Osteocyte (in vitro differentiated cells): Measurements from ENCODE around the gene MTSS2. TPM values are rescaled to one million over a fixed set of nuclear protein-coding genes. Genes with fewer than 3 reads are reported as not detected.
"Not testable (repeated sequence)": the region's sequence is repeated elsewhere in the genome, so short reads cannot be mapped to it uniquely, and the experiment has no call there.

Experiments
- DNase-seq: peaks from one replicate; pipeline ENCODE4 v3.0.0; 2021; ENCODE audit warnings: mixed read lengths; ENCODE audit not compliant: unreplicated experiment; ENCODE audit errors: extremely low spot score
- H3K27ac Mint-ChIP-seq: one replicate; pipeline ENCODE4 v1.8.0; 2021; ENCODE audit warnings: mild to moderate bottlenecking, mixed read lengths; ENCODE audit not compliant: unreplicated experiment
- H3K27me3 Mint-ChIP-seq: one replicate; pipeline ENCODE4 v1.8.0; 2021; ENCODE audit warnings: mixed read lengths; ENCODE audit not compliant: unreplicated experiment
- H3K36me3 Mint-ChIP-seq: one replicate; pipeline ENCODE4 v1.8.0; 2021; ENCODE audit warnings: mixed read lengths; ENCODE audit not compliant: unreplicated experiment
- H3K4me1 Mint-ChIP-seq: one replicate; pipeline ENCODE4 v1.8.0; 2021; ENCODE audit warnings: mixed read lengths; ENCODE audit not compliant: unreplicated experiment
- H3K4me3 Mint-ChIP-seq: one replicate; pipeline ENCODE4 v1.8.0; 2021; ENCODE audit warnings: mild to moderate bottlenecking, moderate library complexity, mixed read lengths; ENCODE audit not compliant: unreplicated experiment
- H3K9me3 Mint-ChIP-seq: one replicate; pipeline ENCODE4 v1.8.0; 2021; ENCODE audit warnings: mixed read lengths; ENCODE audit not compliant: unreplicated experiment
- total RNA-seq: library from RNA; stranded (reverse); gene quantifications from 2 replicates; pipeline ENCODE4 v1.2.1, GENCODE V29; 2021
- TF ChIP-seq, protein P1 (sequence below): fragments of 200-600 bp; sonication (generic); IDR thresholded peaks from 2 replicates; pipeline ENCODE4 v1.5.0; 2021; ENCODE audit warnings: antibody characterized with exemption, mild to moderate bottlenecking, moderate library complexity

The MTSS2 gene
- total RNA-seq, 1 donor from 2014 or later, result 156 TPM

DNA sequence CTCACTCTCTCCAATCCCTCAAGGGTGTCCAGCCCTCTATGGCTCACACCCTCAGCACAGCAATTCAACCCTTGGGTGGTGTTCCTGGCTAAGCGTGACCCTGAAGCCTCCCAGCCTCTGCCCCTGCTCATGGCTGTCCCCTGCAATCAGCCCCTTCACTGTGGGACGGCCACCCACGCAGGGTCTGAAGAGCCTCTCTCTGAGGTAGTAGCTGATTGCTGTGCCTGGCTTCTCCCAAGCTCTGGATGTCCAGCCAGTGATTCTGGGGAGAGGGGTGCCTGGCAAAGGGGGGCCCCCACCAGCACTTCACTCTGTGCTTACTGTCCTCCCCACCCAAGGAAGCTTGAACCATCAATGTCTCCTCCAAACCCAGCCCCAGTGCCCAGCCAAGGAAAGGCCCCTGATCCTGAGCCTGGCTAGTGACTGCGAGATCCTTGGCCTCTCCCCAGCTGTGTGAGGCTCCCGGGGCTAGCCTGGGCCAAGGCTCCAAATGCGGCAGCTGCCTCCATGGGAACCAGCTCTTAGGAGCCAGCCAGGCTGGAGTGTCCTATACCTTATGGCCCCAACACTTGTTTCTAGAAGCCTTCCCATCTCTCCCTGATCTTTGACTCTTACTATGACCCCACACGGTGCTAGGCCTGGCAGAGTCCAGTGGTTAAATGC lies 9.9 kb downstream of the MTSS2 start:
- no peaks in the 10 kb centered on the region for H3K9me3 Mint-ChIP-seq
- no peak overlapping the region for H3K4me3 Mint-ChIP-seq
- peak overlapping the region; percentile 67 for H3K27ac Mint-ChIP-seq
- no peaks in the 10 kb centered on the region for H3K27me3 Mint-ChIP-seq
- TF ChIP-seq, protein P1, sequence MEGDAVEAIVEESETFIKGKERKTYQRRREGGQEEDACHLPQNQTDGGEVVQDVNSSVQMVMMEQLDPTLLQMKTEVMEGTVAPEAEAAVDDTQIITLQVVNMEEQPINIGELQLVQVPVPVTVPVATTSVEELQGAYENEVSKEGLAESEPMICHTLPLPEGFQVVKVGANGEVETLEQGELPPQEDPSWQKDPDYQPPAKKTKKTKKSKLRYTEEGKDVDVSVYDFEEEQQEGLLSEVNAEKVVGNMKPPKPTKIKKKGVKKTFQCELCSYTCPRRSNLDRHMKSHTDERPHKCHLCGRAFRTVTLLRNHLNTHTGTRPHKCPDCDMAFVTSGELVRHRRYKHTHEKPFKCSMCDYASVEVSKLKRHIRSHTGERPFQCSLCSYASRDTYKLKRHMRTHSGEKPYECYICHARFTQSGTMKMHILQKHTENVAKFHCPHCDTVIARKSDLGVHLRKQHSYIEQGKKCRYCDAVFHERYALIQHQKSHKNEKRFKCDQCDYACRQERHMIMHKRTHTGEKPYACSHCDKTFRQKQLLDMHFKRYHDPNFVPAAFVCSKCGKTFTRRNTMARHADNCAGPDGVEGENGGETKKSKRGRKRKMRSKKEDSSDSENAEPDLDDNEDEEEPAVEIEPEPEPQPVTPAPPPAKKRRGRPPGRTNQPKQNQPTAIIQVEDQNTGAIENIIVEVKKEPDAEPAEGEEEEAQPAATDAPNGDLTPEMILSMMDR, result no peak
- DNase-seq, result no peak
- peaks cover 5% of the 10 kb centered on the region for H3K4me1 Mint-ChIP-seq
- H3K36me3 Mint-ChIP-seq, result peaks cover 57% of the 10 kb centered on the region

DNA sequence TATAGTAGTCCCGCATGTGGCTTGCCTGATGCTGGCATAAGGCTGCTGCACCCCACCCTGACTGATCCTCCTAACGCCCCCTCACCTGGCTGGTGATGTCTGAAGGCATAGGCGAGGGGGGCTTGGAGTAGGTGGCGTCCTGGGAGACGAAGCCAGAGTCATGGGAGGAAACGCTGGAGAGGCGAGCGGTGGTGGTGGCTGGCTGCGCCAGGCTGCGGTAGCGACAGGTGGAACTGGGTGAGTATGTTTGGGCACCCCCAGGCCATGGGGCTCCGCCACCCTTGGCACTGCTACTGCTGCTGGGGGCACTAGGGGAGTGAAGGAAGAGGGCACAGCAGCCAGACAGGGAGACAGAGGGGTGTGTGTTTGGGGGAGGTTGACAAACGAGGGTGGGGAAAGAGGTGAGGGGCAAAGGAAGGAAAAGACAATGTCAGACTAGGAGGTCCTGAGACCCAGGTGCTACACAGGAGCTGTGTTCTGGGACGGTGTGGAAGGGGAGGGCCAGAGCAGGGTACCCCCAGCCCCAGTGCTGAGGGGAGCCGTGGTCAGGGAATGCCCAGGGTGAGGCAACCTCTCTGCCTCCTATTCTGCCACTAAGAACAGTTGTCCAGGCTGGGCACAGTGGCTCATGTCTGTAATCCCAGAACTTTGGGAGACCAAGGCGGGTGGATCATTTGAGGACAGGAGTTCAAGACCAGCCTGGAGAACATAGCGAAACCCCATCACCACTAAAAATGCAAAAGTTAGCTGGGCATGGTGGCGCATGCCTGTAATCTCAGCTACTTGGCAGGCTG lies 11.4 kb downstream of the MTSS2 start:
- TF ChIP-seq, protein P1, result no peak
- no peaks in the 10 kb centered on the region for H3K27me3 Mint-ChIP-seq
- peaks cover 1% of the 10 kb centered on the region for H3K4me1 Mint-ChIP-seq
- H3K36me3 Mint-ChIP-seq, result peaks cover 70% of the 10 kb centered on the region
- peak overlapping the region; percentile 31 for H3K27ac Mint-ChIP-seq
- H3K4me3 Mint-ChIP-seq, result no peak overlapping the region
- no peaks in the 10 kb centered on the region for H3K9me3 Mint-ChIP-seq
- no peak for DNase-seq

DNA sequence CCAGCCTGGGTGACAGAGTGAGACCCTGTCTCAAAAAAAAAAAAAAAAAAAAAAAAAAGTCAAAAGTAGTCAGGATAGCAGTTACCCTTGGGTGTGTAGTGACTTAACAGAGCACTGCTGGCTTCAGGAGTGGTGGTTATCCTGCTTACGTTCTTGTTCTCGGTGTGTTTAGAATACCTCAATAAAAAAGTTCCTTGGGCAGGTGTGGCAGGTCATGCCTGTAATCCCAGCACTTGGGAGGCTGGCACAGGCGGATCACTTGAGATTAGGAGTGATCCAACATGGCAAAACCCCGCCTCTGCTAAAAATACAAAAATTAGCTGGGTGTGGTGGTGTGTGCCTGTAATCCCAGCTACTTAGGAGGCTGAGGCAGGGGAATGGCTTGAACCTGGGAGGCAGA lies 14.9 kb downstream of the MTSS2 start:
- not testable (repeated sequence) for H3K27ac Mint-ChIP-seq, H3K4me1 Mint-ChIP-seq, H3K27me3 Mint-ChIP-seq, H3K4me3 Mint-ChIP-seq, DNase-seq, H3K9me3 Mint-ChIP-seq
- H3K36me3 Mint-ChIP-seq, result peaks cover 74% of the 10 kb centered on the region

DNA sequence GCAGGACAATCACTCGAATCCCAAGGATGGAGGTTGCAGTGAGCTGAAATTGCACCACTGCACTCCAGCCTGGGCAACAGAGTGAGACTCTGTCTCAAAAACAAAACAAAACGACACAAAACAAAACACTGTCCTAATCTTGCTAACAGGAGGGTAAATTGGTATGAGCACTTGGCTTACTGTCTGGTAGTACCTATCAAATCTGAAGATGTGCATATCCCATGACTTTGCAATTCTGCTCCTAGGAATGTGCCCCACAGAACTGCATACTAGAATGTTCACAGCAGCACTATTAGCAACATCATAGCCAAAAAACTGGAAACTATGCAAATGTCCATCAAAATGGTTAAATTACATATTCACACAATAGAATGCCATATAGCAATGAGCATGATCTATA lies 15.7 kb downstream of the MTSS2 start:
- Mint-ChIP-seq H3K4me3 (no peak overlapping the region), H3K36me3 (peaks cover 72% of the 10 kb centered on the region), H3K4me1 (no peaks in the 10 kb centered on the region), H3K9me3 (no peaks in the 10 kb centered on the region), H3K27ac (peak overlapping the region; percentile 8), H3K27me3 (no peaks in the 10 kb centered on the region)
- DNase-seq, result no peak
- TF ChIP-seq, protein P1, result no peak

DNA sequence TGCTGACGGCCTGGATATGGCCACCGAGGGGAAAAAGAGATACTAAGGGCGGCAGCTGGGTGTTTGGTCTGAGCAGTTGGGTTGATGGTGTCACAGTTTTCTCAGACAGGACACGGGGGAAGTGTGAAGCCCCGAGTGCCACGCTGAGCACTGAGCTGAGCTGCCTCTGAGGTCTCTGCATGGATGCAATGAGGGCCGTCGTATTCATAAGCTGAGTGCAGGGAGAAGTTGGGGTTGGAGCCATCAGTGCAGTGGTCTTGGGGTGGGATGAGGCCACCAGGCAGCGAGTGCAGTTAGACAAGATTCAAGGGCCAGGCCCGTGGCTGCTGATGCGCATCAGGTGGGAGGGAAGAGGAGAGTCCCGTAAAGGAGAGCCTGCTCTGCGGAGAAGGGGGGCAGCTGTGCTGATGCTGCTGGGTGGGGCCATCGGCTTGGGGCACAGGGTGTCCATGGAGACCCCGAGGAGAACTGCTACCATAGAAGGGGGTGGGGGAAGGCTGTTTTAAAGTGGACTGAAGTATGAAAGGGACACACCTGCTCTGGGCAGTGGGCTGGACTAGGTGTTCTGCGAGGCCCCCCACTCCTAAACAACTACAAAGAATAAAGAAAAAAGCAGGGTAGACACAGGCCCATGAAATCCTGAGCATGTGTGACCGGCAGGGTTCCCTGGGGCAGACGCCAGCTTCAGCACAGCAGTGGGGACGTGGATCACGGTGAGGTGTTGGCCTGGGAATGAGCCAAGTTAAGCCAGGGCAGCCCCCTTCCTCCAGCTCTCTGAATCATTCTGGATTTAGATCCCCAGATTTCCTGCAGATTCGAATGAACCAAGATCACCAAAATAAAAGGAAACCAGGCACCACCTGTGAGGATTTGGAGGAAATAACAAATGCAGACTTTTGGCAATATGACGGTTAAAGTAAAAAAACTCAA lies 19.8 kb downstream of the MTSS2 start:
- DNase-seq, result no peak
- no peak overlapping the region for H3K4me3 Mint-ChIP-seq
- TF ChIP-seq, protein P1, result no peak
- H3K27ac Mint-ChIP-seq, result no peak overlapping the region
- peaks cover 4% of the 10 kb centered on the region for H3K4me1 Mint-ChIP-seq
- peaks cover 47% of the 10 kb centered on the region for H3K36me3 Mint-ChIP-seq
- no peaks in the 10 kb centered on the region for H3K9me3 Mint-ChIP-seq
- H3K27me3 Mint-ChIP-seq, result no peaks in the 10 kb centered on the region
